Measurements from ENCODE around the gene GPC5. TPM values are rescaled to one million over a fixed set of nuclear protein-coding genes. Genes with fewer than 3 reads are reported as not detected.

GPC5 gene
- total RNA-seq, 4 donors from 2014 or later: 0.47 TPM; not detected in 3

GRCh38 chr13:92259523-92259922 lies 861.1 kb downstream of the GPC5 start:
- no peaks in the 10 kb centered on the region for H3K27me3 ChIP-seq
- 100% methylated on average over 1 of the region's 1 CpG; no CpG with 5 or more reads in 1 of the 2 donors for WGBS, 2 donors (ENCODE audit: low coverage in 1 of 2)
- no peaks in the 10 kb centered on the region for H3K36me3 ChIP-seq
- TF ChIP-seq POLR2AphosphoS5 (IDR thresholded peaks at IDR 0.05) (no peak), CTCF (IDR thresholded peaks at IDR 0.05) (no peak), EP300 (IDR thresholded peaks at IDR 0.05) (no peak), POLR2A (IDR thresholded peaks at IDR 0.05) (no peak)
- ATAC-seq: no peak
- no peak overlapping the region for H3K4me3 ChIP-seq
- no peak overlapping the region for H3K27ac ChIP-seq
- no peaks in the 10 kb centered on the region for H3K4me1 ChIP-seq
- H3K9me3 ChIP-seq: no peaks in the 10 kb centered on the region

GRCh38 chr13:92260363-92260762 lies 861.9 kb downstream of the GPC5 start:
- Histone ChIP-seq H3K27me3 (no peaks in the 10 kb centered on the region), H3K4me3 (no peak overlapping the region), H3K9me3 (no peaks in the 10 kb centered on the region), H3K27ac (no peak overlapping the region), H3K4me1 (no peaks in the 10 kb centered on the region), H3K36me3 (no peaks in the 10 kb centered on the region)
- TF ChIP-seq POLR2A (IDR thresholded peaks at IDR 0.05) (no peak), EP300 (IDR thresholded peaks at IDR 0.05) (no peak), CTCF (IDR thresholded peaks at IDR 0.05) (no peak), POLR2AphosphoS5 (IDR thresholded peaks at IDR 0.05) (no peak)
- 77% methylated on average over 6 of the region's 6 CpGs; no CpG with 5 or more reads in 1 of the 2 donors for WGBS, 2 donors (ENCODE audit: low coverage in 1 of 2)
- ATAC-seq: no peak

GRCh38 chr13:92262100-92262788 lies 863.8 kb downstream of the GPC5 start:
- no peak for ATAC-seq
- no peaks in the 10 kb centered on the region for H3K36me3 ChIP-seq
- TF ChIP-seq EP300 (IDR thresholded peaks at IDR 0.05): no peak
- TF ChIP-seq POLR2A (IDR thresholded peaks at IDR 0.05): no peak
- no peak for TF ChIP-seq POLR2AphosphoS5 (IDR thresholded peaks at IDR 0.05)
- TF ChIP-seq CTCF (IDR thresholded peaks at IDR 0.05): no peak
- 47 to 51% methylated on average over 3 of the region's 3 CpGs for WGBS, 2 donors (ENCODE audit: low coverage in 1 of 2)
- H3K9me3 ChIP-seq: no peaks in the 10 kb centered on the region
- H3K27me3 ChIP-seq: no peaks in the 10 kb centered on the region
- H3K4me1 ChIP-seq: no peaks in the 10 kb centered on the region
- no peak overlapping the region for H3K27ac ChIP-seq
- H3K4me3 ChIP-seq: no peak overlapping the region

- Histone ChIP-seq H3K36me3 (no peaks in the 10 kb centered on the region), H3K27ac (no peak overlapping the region), H3K4me1 (no peaks in the 10 kb centered on the region), H3K4me3 (no peak overlapping the region), H3K27me3 (no peaks in the 10 kb centered on the region), H3K9me3 (no peaks in the 10 kb centered on the region)
- ATAC-seq: peak; percentile 22
- TF ChIP-seq EP300 (IDR thresholded peaks at IDR 0.05) (no peak), CTCF (IDR thresholded peaks at IDR 0.05) (no peak), POLR2AphosphoS5 (IDR thresholded peaks at IDR 0.05) (no peak), POLR2A (IDR thresholded peaks at IDR 0.05) (no peak)
- no CpG with 5 or more reads among the region's 1 CpG for WGBS, 2 donors (ENCODE audit: low coverage in 1 of 2)
Observed at GRCh38 chr13:92265408-92265807, 867.0 kb downstream of the GPC5 start.

- Histone ChIP-seq H3K27ac (no peak overlapping the region), H3K4me3 (no peak overlapping the region), H3K36me3 (no peaks in the 10 kb centered on the region), H3K4me1 (no peaks in the 10 kb centered on the region), H3K27me3 (no peaks in the 10 kb centered on the region), H3K9me3 (no peaks in the 10 kb centered on the region)
- 71 to 80% methylated on average over 1 of the region's 1 CpG for WGBS, 2 donors (ENCODE audit: low coverage in 1 of 2)
- TF ChIP-seq CTCF (IDR thresholded peaks at IDR 0.05) (no peak), POLR2AphosphoS5 (IDR thresholded peaks at IDR 0.05) (no peak), EP300 (IDR thresholded peaks at IDR 0.05) (no peak), POLR2A (IDR thresholded peaks at IDR 0.05) (no peak)
- no peak for ATAC-seq
Observed at GRCh38 chr13:92270990-92271389, 872.6 kb downstream of the GPC5 start.
